SKM-1 (cell line): ENCODE data around the gene LRPAP1.
"Not testable (repeated sequence)": the region's sequence is repeated elsewhere in the genome, so short reads cannot be mapped to it uniquely, and the experiment has no call there.

ENCODE experiments used
- DNase-seq: peaks from one replicate; lab custom pipeline; 2025; ENCODE audit not compliant: unreplicated experiment; lab: John Stamatoyannopoulos, UW

The LRPAP1 gene

GRCh38 chr4:3562127-3562526 is 29.9 kb upstream of the LRPAP1 start:
- not testable (repeated sequence) for DNase-seq

GRCh38 chr4:3560465-3560864 is 28.2 kb upstream of the LRPAP1 start:
- DNase-seq: not testable (repeated sequence)

GRCh38 chr4:3559381-3560290 is 27.4 kb upstream of the LRPAP1 start:
- DNase-seq: not testable (repeated sequence)

GRCh38 chr4:3558514-3558836 is 26.3 kb upstream of the LRPAP1 start:
- not testable (repeated sequence) for DNase-seq

DNA sequence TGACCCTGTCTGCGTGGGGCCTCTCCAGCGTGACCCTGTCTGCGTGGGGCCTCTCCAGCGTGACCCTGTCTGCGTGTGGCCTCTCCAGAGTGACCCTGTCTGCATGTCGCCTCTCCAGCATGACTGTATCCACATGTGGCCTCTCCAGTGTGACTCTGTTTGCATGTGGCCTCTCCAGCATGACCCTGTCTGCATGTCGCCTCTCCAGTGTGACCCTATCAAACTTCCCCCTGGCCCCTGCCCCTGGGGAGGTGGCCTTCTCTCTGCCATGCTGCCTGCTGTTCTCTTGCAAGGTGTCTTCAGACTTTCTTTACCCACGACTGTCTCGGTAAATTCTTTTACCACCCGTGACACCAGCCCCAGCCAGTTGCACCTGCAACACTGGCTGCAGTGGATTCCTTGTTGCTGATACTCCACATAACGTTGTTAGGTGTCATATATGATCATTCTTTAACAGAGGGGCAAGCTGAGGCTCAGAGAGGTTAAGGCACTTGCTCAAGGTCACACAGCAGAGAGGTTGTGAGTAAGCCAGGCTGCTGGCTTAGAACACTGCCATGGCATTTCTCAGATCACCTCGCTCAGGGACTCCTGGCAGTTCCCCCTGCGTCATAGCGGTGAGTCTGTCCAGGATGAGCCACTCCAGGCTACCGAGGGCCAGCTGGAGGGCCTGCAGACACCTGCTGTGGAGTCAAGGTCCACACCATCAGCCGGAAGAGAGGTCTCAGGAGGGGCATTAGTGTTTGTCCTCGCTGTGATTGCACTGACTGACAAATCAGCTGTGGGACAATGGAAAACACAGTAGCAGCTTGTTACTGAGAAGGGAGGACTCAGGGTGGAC is 25.7 kb upstream of the LRPAP1 start:
- not testable (repeated sequence) for DNase-seq

DNA sequence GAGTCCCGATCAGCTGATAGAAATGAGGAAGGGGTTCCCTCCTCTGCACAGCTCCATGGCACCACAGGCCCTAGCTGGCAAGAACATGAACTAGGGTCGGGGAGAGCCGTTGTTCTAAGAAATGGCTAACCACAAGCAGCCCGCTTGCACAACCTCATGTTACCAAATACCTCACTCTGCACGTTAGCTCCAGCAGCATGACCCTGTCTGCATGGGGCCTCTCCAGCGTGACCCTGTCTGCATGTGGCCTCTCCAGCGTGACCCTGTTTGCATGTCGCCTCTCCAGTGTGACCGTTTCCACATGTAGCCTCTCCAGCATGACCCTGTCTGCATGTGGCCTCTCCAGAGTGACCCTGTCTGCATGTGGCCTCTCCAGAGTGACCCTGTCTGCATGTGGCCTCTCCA is 24.9 kb upstream of the LRPAP1 start:
- DNase-seq: peak; percentile 99

DNA sequence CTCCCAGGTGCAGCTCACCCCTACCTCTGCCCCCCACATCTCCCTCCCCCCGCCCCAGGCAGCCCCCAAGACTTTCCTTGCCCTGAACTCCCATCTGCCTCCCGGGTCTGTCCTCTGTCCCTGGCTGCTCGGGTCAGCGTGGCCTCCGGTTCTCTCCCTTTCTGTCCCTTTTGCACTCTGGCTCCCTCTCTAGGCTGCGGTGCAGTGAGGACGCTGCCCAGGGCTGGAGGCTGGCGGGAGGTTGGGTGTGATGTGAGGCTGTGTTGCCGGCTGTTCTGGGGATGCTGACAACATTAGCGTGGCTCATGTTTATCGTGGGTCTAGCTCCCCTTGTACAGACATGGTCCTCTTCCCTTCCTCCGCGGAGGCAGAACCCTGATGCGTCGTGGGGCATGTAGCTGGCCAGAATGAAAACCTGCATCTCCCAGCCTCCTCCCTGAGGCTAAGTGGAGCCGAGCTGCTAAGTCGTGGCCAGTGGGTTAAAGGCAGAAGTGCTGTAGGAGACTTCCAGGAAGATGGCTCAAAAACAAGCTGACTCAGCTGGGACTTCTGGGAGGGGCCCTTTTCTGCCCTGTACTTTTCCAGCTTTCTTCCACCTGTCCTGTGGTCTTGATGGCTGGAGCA is 24.1 kb upstream of the LRPAP1 start:
- not testable (repeated sequence) for DNase-seq

GRCh38 chr4:3555459-3556070 is 23.3 kb upstream of the LRPAP1 start:
- DNase-seq: not testable (repeated sequence)

GRCh38 chr4:3551366-3551765 is 19.1 kb upstream of the LRPAP1 start:
- DNase-seq: not testable (repeated sequence)

DNA sequence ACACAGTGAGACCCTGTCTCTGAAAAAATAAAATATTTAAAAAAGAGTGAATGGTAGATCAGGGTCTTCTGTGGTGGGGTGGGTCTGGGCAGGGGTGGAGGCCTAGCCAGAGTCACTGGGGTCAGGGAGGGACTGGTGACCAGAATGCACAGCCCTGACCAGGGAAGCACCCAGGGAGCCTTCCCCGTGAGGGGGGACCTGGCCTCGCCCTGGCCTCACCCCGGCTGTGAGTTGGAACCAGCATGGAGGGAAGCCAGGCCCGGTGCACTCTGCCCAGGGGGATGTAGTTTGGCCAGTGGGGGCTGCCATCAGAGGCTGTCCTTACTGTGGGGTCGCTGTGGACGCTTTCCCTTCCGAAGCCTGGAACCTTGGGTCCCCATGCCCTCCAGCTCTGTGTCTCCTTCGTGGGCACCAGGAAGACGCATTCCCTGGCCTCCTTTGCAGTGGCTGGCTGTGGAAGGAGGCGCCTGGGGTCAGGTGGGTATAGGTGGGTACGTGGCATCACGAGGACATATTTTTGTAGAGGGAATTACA is 18.6 kb upstream of the LRPAP1 start:
- not testable (repeated sequence) for DNase-seq

DNA sequence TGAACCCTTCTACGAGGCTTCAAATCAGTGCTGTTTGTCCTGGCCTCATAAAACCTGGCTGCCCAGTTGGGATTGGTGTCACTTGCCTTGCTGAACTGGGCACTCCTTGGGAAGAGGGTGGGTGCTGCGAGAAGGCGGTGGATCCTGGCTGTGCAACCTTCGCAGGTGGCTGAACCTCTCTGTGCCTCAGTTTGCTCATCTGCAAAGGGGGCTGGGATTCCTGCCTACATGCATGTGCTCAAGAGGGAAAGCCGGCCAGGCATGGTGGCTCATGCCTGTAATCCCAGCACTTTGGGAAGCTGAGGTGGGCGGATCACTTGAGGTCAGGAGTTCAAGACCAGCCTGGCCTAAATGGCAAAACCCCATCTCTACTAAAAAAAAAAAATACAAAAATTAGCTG is 17.8 kb upstream of the LRPAP1 start:
- DNase-seq: not testable (repeated sequence)

DNA sequence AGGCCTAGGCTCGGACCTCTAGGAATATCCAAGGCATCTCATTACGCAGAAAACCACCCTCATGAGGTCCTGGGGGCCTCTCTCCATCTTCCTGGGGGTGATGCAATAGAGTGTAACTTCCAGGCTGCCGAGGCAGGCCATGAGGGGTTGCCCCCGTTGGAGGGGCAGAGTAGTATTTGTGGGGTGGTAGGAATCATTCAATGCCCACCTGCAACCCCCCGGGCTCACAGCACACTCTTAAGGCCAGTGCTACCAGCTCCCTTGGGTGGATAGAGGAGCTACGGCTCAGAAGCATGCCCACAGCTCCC is 17.4 kb upstream of the LRPAP1 start:
- DNase-seq: not testable (repeated sequence)

DNA sequence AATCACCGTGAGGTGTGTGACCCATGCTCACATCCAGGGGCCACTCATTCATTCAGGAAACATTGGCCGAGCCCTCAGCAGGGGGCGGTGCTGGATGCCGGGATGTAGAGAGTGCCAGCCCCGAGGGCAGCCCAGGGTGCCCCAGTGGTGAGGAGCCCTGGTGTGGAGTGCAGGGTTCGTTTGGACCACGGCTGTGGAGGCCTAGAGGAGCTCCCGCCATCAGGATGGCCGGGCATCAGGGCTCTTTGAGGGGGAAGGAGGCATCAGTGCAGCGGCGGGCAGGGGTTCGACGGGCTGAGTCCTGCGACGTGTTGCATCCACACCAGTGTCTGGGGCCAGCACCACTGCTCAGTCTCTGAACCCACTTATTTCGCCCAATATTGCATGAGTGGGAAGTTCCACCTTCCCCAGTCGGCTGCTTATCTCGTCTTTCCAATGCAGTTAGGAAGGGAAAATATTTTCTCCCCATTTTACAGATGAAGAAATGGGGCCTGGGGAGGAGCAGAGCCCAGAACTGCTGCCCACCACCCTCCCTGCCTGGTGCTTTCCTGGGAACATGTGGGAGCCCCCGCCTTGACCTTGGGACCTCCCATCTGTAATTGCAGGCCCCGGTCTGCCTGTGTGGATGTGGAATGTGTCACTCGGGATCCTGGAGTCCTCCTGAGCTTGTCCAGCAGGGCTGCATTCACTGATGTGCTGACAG is 16.9 kb upstream of the LRPAP1 start:
- not testable (repeated sequence) for DNase-seq

GRCh38 chr4:3546721-3547120 is 14.5 kb upstream of the LRPAP1 start:
- not testable (repeated sequence) for DNase-seq

- not testable (repeated sequence) for DNase-seq
Measured at GRCh38 chr4:3545351-3545750, 13.1 kb upstream of the LRPAP1 start.

DNA sequence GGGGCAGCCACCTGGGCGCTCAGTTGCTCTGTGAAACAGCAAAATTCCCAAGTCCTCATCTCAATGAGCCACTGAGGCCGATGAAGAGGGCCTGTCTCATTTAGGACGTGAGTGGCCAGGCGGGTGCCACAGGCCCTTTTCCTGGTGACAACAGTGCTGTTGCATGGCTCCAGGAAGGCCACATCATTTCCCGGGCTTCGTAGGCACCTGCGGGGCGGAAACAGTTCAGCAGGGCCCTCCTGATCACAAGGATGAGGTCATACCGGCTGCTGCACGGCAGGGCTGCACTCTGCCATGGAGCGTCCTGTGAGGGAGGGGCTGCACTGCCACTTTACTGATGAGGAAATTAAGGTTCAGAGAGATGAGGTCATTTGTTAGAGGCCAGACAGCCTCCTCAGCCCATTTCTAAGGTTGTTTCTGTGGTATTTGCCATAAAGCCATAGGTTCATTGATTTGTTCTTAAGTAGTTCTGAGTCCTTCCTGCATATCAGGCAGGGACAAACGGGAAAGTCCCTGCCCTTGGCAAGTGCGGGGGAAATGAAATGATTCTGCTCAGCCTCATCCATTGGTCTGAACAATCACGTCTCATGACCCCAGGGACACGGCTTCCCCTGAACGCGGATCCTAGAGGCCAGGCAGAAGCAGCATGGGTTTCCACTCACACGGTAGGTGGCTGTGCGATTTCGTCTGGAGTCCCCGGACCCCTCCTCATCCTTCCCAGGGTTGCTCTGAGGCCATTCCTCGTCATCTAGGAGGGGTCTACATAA is 12.2 kb upstream of the LRPAP1 start:
- not testable (repeated sequence) for DNase-seq

DNA sequence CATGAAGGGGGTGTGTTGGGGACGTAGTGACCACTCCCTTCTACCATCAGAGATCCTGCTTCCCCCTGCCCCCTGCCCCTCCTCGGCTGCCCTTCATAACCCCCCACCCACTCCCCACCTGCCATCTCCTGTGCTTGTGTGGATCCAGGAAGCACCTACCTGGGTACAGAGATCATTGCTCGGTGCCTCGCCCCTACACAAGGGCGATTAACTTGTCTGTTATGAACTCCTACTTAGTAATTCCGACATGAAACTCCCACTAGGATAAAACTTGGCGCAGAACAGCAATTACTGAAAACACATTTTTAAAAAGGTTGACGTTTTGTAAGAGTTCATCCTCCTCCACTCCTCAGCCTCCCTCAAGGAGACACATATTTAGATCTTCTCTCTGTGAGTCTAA is 11.2 kb upstream of the LRPAP1 start:
- not testable (repeated sequence) for DNase-seq

- DNase-seq: not testable (repeated sequence)
Measured at GRCh38 chr4:3538906-3539305, 6.7 kb upstream of the LRPAP1 start.

- not testable (repeated sequence) for DNase-seq
Measured at GRCh38 chr4:3535812-3536211, 3.6 kb upstream of the LRPAP1 start.

GRCh38 chr4:3533423-3533820 is 1.2 kb upstream of the LRPAP1 start:
- DNase-seq: no peak
